HCT116 (cell line): Measurements from ENCODE around the gene GALNT18.

Experiments used
- CTCF ChIP-seq, 3 experiments: fragments of 200-600 bp in 1 of 3; sonication (generic) in 1 of 3; IDR thresholded peaks in 2 of 3; conservative IDR thresholded peaks in 1 of 3; 2 replicates each; pipeline ENCODE4 v1.5.1; 2012 to 2017; ENCODE audit warnings: low read depth in 2 of 3, low read length in 2 of 3, antibody characterized with exemption in 1 of 3, borderline replicate concordance in 1 of 3, control low read depth in 1 of 3, mild to moderate bottlenecking in 1 of 3, mixed read lengths in 1 of 3, mixed run types in 1 of 3, moderate library complexity in 1 of 3; ENCODE audit not compliant: insufficient read depth in 1 of 3
- EZH2 ChIP-seq: fragments of 200-600 bp; sonication (generic); IDR thresholded peaks from 2 replicates; pipeline ENCODE4 v1.6.1; 2017; ENCODE audit warnings: antibody characterized with exemption, mixed run types
- POLR2A ChIP-seq: IDR thresholded peaks from 2 replicates; pipeline ENCODE4 v1.7.0; 2011; ENCODE audit warnings: borderline replicate concordance; ENCODE audit not compliant: insufficient read depth, insufficient read length; ENCODE audit errors: extremely low read depth
- ZNF274 ChIP-seq: fragments of 200-500 bp; sonication (Bioruptor generic); IDR thresholded peaks from 2 replicates; pipeline ENCODE4 v1.6.1; 2014; ENCODE audit warnings: mild to moderate bottlenecking, low read depth, low read length, inconsistent platforms

DNA sequence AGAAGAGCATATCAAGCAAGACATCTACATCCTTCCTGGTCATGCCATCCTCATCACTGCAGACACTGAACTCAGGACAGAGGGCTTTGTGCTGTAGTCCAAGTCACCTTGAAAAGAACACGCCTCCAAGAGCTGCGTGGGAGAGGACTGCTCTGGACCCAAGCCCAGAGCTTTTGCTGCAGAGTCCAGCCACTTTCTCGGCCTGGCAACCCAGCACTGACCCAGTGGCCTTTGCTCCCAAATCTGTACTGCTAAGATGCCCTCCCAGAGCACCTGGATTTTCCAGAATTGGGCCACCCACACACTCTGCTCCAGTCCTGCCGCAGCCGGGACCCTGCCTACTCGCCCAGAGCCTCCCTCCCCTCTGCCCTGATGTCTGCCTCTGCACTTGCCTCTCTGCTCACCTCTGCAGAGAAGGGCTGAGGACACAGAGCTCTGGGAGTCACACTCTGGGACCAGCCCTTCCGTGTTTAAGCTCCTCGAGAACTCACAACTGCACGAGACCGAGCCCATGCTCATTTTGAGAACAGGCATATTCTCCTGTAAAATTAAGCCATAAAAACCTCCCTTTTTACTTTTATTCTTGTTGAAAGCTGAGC, 185.0 kb downstream of the GALNT18 start:
- TF ChIP-seq POLR2A: no peak
- no peak for TF ChIP-seq CTCF (IDR thresholded peaks at IDR 0.05 in 2 of 3, conservative IDR thresholded peaks at IDR 0.05 in 1 of 3; ENCODE audit: borderline replicate concordance in 1 of 3, insufficient read depth in 1 of 3, low read depth in 2 of 3, low read length in 2 of 3)
- no peak for TF ChIP-seq ZNF274
- no peak for TF ChIP-seq EZH2
